GM18507 (cell line): ENCODE measurements around the gene PEX14.
"Not testable (repeated sequence)": the region's sequence is repeated elsewhere in the genome, so short reads cannot be mapped to it uniquely, and the experiment has no call there.

ENCODE experiments used
- DNase-seq: peaks from one replicate; pipeline ENCODE4 v3.0.0; 2011; ENCODE audit warnings: low read depth; ENCODE audit not compliant: insufficient read length; ENCODE audit errors: extremely low spot score
- FAIRE-seq: peaks from 2 replicates; lab custom pipeline; 2011; peaks lifted over from hg19 to GRCh38; lab: Jason Lieb, UNC

The PEX14 gene

DNA sequence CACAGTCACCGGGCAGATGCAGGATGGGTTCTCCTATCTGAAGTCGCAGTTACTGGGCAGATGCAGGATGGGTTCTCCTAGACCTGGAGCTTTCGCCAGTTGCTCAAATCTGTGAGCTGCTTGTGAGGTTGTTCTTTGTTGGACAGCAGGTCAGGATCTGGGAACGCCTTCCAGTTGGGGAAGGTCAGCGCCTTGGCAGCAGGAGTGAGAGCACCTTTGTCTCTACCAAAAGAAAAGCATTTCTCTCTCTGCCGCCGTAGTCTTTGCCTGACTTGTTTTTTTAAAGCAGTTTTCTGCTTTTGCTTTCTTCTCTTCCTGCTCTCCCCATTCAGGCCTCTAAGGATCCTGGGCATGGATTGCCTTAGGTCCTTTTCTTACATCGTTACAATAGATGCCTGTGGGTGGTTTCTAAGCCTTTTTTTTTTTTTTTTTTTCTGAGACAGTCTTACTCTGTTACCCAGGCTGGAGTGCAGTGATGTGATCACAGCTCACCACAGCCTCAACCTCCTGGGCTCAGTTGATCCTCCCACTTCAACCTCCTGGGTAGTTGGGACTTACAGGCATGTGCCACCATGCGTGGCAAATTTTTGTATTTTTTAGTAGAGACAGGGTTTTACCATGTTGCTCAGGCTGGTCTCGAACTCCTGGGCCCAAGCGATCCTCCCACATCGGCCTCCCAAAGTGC is 15.7 kb downstream of the PEX14 start:
- DNase-seq (no peak), FAIRE-seq (no peak)

DNA sequence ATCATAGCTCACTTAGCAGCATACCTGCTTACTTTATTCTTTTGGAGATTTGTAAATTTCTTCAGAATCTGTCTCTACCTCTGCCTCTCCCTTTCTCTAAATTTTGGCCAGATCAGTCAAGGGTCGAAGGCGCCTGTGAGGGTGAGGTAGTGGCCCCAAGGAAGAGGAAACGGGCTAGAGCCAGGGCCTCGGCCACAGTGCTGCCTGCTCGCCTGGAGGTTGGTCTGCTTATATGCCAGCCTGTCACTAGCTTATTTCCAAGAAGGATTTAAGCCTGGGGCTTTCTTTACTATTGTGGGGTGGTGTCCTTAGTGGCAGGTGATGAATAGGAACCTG is 19.6 kb downstream of the PEX14 start:
- FAIRE-seq = no peak
- no peak for DNase-seq

DNA sequence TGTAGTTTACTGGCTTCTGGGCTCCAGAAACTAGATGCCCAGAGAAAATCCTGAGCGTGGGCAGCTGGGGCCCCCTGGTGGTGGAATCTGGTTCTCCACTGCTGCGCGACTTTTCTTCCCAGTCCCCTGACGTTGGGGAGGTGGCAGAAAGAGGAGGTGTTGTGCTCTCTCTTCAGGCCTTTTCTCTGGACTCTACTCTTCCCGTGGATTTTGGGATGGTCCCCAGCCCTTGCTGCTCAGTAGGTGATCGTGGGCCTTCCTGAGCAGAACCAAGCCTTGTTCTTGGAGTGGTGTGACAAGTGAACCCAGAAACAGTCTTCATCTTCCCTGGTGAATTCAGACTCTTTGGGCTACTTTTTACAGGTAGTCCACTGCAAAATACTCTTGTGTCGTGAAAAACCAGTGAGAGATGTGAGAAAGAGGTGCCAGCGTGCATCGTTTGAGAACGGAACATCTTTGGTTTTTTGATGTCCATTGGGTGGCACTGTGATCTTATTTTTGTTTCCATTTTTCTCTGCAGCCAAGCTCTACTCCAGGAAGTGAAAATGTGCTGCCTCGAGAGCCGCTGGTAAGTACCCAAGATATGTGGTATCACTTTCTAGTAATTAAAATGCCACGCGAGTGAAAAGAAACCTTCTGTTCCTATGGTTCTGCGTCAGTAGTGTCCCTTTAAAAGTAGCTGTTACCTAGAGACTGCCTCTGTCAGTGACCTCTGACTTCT is 20.2 kb downstream of the PEX14 start:
- DNase-seq (peak; percentile 64), FAIRE-seq (peak; percentile 91)

DNA sequence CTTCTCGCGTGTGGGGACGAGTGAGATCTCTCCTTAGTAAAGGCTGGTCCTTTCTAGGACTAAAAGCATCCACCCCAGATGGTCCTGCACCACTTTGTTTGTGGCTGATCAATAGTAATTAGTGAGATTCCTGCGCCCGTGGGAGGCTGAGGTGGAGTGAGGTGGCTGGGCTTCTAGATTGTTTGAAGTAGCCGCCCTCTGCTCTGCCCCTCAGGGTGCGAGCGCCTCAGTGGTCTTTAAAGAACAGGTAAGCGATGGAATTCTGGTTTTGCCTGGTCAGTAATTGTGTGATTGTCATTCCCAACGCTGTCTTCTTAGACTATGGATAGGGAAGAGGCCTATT is 20.7 kb downstream of the PEX14 start:
- DNase-seq = no peak
- FAIRE-seq = no peak

DNA sequence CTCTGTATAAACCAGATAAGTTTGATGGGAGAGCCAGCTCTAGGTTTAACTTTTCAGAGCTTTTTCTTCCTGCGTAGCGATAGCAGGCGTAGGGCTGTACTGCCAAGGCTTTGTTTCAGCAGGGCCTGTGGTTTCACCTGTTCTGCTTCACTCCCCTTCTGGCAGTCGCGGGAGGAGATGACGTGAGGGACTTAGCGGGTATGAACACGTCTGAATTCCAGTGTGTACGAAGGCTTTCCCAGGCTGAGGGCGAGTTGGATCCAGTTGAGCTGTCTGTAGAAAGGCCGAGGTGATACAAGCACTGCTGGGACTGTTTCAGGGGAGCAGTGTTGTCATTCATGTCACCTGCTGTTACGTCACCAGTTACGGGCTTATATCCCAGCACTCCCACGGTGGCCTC is 21.2 kb downstream of the PEX14 start:
- DNase-seq (no peak), FAIRE-seq (no peak)

DNA sequence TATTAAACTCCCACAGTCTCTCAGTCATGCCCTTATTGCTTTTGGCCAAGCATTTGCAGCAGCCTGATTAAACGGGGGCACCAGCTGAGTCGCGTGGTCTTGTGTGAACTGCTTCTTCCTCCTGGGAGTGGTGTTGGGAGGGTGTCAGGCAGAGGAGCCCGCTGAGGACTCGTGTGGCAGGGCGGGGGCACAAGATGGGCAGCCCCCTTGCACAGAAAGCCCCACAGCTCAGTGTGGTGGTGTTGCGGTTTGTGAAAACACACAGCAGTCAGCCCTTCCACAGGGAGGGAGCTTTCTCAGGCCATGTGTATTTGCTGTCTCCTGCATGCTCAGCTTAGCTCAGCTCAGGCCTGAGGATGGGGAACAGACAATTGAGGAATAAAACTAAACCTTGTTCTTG is 22.4 kb downstream of the PEX14 start:
- no peak for DNase-seq
- no peak for FAIRE-seq

DNA sequence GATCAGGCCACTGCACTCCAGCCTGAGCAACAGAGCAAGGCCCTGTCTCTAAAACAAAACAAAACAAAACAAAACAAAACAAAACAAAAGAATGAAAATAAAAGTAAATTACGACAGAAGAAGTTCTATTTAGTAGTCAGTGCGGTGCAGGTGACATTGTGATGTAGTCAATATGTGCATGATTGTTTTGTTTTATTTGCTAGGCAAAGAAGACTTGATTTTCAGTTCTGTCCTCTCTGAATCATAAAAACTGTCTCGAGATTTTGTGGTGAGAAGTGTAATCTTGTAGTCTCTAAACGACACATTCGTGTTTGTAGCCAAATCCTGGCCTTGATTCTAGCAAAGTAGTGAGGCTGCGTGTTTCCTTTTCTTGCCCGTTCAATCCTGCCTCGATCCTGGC is 23.5 kb downstream of the PEX14 start:
- FAIRE-seq (peak; percentile 44), DNase-seq (no peak)

DNA sequence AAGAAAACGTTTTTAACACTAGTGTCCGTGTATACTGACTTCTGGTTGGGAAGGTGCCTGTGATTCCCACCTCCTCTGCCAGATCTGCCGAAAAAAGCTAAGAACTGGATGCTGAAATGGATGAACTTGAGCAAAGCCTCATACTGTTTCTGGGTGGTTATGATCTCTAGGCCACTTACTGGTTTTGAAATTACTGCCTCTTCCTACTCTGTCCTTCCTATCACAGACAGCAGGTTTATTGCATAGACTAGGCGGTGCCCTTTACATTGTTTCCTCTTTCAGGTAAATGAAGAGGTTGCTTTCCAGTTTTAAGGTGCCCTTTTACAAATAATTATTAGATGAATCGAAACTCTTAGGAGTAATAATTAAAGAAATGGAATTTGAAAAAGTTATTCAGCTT is 27.5 kb downstream of the PEX14 start:
- DNase-seq = no peak
- FAIRE-seq = no peak

DNA sequence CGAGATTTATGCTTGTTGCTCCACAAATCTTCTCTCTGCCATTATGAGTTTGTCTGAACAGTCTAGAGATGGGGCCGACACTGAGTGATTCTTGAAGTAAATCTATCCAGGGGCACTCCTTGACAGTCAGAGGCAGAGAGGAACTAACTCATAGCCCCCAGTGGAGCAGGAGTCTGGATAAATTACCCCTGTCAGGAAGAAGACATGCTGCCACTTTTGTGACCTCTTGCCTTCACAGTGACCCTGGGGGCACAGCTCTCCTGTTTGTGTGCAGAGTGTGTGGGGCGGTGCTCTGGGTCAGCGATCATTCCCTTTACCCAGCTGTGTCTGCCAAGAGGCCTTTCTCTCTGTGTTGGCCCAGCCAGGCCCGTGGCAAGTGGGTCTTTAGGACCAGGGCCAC is 29.5 kb downstream of the PEX14 start:
- FAIRE-seq = no peak
- no peak for DNase-seq

DNA sequence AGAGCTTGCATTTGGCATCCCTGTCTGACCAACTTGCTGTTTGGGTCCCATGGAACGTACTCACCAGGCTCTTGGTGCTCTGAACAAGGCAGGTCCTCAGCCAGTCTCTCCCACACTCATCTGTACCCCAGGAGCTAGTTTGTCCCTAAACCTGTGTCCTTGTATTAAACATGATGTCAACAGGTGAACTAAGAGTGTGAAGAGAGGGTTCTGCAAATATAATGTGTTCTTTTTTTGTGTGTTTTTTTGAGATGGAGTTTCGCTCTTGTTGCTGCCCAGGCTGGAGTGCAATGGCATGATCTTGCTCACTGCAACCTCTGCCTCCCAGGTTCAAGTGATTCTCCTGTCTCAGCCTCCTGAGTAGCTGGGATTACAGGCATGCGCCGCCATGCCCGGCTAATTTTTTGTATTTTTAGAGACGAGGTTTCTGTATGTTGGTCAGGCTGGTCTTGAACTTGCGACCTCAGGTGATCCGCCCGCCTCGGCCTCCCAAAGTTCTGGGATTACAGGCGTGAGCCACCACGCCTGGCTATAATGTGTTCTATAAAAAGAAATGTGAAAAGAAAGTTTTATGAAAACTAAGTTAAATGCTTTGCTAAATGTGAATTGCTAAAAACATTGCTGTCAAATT is 31.4 kb downstream of the PEX14 start:
- not testable (repeated sequence) for FAIRE-seq, DNase-seq

DNA sequence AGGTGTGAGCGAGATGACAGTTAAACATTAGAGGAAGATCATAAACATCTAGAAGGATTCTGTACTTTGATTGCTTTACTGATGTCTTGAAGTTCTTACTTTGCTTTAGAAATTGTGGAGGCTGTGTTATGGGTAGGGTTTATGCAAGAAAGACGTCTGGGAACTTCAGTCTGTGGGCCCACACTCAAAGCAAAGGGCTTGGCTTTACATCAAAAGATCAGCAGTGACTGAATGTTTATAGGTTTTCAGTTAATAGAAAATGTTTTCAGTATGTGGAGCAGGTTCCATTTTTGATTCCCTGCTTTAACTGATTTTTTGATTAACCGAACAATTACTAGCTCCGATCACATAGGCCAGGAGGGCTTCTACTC is 31.9 kb downstream of the PEX14 start:
- DNase-seq = no peak
- no peak for FAIRE-seq

DNA sequence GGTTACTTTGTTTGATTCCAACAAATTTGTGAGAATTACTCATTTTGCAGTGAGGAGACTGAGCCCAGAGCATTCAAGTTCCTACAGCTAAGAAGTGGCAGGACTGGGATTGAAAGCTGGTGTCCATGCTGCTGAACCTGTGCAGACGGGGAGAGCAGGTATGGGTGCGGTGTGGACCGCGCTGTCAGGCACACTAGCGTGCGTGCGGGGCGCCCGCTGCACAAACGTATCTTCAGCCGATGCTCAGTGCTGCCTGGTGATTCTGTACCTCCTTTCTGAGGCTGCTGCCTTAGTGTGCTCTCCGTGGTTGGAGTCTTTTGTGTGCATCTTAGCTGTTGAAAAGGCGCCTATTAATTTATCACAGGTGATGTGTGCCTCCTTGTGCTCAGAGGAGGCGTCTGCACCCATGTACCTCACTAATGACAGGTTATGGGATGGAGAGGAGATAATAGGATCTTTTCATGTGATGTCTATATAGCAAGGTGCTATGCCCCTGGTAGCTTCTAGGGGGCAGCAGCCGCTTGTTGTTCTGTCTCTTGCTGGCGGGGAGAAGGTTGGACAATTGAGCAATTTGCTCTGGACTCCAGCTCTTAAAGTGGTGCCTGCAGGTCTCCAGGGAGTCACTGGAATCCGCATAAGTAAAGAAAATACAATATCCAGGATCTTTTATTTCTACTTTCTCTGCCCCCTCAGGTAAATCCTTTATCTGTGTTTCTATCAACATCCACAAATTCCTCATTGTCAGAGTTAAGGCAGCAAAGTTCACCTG is 32.5 kb downstream of the PEX14 start:
- FAIRE-seq (peak; percentile 90), DNase-seq (no peak)

DNA sequence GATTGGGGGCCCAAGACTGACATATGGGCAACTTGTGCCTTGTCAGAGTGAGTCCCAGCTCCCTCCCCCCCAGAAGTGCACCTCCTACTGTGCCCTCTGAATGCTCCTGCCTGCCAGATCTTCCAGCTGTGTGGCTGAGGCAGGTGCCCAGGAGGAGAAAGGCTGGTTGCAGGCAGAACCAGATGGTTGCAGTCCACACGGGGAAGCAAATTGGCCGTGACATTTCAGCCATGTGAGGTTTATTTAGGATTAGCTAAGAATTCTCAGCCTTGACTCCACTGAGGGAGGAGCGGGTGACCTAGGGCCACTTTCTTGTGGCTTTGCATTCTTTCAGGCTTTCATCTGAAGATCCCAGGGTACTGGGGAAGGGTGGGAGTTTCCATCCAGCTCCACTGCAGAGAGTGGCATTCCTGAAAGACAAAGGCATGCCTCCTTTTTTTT is 33.8 kb downstream of the PEX14 start:
- FAIRE-seq (no peak), DNase-seq (no peak)

DNA sequence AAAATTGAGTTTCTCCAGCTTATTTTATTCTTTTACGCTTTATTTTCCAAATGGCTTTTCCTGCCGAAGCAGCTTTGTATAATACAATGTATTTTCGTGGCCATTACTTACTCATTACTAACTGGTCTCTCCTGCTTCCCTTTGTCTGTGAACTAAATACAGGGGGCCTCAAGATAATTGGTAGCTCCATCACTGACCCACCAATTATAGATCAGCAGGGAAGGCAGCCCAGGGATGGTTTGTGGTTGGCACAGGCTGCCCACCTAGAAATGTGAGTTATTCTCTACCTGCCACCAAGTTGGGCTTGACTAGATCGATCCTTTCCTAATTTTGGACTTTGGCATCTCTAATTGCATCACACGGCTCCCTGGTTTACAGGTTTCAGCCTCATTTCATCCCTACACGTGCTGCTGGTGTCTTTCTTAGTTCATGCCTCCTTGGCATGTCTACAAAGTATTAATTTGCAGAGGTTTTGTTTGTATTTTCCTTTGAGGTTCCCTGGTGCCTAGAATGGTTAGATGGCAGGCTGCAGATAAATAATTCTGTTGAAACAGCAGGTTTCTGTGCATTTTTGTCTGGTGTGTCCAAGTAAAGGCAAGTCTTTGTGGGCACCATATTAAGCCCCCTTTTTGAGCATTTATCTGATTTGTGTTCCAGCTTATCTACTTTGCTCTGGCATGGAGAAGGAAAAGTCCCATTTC is 35.2 kb downstream of the PEX14 start:
- no peak for DNase-seq
- peak; percentile 41 for FAIRE-seq

DNA sequence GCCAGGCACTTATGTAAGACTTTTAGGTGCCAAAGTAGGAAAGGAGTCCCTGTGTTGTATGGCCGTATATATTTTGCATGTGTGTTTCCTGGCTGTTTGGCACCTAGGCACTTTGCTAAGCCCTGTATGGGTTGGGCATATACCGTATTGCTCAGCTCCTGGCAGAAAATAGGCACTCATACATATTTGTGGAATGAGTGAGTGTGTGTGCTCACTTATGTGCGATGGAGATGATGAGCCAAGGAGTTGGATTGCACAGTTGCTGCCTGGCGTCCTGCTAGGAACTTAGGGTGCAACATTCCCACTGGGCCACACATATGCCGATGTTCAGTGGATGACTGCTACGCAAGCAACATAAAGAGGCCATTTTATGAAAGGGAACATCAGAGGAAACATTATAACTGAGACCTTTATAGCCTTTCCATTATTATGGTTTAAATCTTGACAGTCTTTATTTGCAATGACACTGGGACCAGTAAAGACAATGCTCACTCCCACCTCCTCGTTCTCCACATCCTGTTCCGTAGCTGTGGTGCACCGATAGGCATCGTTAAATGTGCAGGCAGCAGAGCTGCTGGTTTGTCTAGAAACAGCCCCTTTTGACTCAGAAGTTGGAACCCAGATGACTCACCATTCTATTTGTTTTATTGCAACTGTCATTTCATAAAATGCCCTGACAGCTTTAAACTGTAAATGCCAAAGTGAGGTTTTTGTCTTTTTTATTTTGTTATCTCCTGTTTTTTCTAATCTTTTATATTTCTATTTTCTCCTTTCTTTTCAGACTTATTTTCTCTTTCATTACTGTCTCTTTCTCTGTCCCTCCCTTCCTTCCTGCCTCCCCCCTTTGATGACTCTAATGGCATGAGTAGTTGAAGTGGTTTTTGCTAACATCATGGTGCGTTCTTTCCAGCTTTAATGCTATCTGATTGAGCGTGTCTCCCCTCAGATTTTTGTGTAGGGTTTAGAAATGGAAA is 36.1 kb downstream of the PEX14 start:
- DNase-seq (peak; percentile 68), FAIRE-seq (peak; percentile 96)

DNA sequence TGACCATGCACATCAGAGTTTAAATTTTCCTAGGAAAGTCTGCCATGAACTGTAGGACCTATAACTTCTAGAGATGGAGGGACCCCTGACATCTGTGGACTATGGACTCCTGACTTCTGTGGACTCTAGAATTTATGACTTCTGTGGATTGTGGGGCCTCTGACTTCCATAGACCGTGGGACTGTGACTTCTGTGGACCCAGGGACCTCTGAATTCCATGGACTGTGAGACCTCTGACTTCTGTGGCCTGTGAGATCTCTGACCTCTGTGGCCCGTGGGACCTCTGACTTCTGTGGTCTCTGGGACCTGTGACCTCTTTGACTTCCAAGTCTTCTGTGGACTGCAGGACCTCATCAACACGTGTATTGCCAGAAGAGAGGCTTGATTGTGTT is 36.7 kb downstream of the PEX14 start:
- DNase-seq (no peak), FAIRE-seq (no peak)

DNA sequence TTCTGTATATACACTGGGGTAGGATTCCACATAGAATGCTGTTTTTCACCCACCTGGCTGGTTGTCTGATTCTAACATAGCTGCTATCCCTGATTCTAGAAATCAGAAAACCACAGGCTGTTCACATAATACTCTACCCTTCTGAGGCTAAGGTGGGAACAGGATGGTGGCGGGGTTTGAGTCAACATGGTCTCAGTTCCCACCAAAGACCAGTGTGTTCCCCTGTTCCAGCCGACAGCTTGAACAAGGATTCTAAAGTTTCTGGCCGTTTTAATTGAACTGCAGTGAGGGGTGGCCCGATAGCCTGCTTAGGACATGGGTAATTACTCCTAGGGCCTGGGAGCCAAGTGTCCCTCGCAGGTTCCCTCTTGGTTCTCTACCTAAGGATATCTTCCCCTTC is 38.4 kb downstream of the PEX14 start:
- no peak for DNase-seq
- FAIRE-seq = no peak

DNA sequence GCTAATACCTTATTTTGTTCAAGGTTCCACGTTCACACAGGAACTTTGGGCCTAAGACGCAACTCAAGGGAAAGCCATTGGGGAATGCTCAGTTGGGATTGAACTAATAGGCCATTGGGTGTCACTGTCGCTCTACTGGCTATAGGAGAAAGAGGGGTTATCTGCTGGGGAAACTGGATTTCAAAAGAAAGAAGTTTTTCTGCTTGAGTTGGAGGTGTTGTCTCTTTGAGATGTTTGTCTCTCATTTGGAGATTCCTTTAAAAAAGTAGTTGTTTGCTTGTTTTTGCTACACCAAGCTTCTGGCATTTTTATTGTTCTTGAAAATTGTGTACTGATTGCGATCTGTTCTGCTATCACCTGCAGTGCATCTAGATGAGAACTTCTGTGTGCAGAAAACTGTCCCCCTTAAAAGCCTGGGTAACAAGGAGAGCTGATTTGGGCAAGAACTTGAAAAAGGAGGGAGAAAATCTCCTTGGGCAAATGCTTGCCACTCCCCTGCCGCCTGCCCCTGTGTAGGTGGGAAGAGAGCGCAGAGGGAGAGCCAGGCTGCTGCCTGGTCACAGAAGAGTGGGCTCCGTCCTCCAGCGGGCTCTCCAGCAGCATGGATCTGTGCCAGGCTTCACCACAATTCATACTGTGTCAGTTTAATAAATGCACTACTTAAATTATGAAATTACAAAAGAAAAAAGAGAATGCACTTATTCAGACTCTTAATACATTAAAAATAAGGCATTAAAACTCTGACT is 39.9 kb downstream of the PEX14 start:
- FAIRE-seq (no peak), DNase-seq (no peak)
